SW480 (cell line): Measurements from ENCODE around the gene SNX1.
"Not testable (repeated sequence)": the region's sequence is repeated elsewhere in the genome, so short reads cannot be mapped to it uniquely, and the experiment has no call there.

ENCODE experiments used
- DNase-seq: peaks from one replicate; pipeline ENCODE4 v3.0.0-alpha.2; 2016; ENCODE audit warnings: low spot score

SNX1 gene

GRCh38 chr15:64072812-64073211 is 23.0 kb upstream of the SNX1 start:
- DNase-seq = no peak

GRCh38 chr15:64073496-64073895 is 22.3 kb upstream of the SNX1 start:
- not testable (repeated sequence) for DNase-seq

DNA sequence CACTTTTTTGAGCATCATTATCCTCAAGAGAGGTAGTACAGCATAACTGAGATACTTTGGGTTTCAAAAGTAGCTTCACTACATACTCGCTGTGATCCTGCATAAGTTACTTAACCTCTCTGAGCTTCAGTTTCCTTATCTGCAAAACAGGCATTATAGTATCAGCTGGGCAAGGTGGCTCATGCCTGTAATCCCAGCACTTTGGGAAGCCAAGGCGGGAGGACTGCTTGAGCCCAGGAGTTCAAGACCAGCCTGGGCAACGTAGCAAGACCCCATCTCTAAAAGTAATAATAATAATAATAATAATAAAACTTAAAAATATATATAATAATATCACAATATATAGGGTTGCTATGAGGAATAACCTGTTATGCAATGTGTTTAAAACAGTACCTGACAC is 13.0 kb upstream of the SNX1 start:
- DNase-seq = no peak

- no peak for DNase-seq
Measured at GRCh38 chr15:64089543-64090280, 6.1 kb upstream of the SNX1 start.

DNA sequence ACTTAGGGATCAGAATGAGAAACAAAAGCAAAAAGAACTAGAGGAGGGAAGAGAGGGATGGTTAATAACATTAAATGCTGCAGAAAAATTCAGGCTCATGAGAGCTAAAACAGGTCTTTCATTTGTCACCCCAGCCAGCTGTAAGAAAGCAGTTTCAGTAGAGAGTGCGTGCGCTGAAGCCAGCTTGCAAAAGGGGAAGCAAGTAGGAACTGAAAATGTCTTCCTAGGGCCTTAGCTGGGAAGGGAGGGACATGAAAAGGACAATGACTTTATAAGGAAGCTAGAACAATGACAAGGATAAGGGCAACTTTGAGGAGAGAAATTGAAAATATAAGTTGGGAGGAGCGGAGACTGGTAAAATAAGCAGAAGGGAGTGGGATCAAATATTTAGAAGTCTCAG is 5.3 kb upstream of the SNX1 start:
- no peak for DNase-seq

DNA sequence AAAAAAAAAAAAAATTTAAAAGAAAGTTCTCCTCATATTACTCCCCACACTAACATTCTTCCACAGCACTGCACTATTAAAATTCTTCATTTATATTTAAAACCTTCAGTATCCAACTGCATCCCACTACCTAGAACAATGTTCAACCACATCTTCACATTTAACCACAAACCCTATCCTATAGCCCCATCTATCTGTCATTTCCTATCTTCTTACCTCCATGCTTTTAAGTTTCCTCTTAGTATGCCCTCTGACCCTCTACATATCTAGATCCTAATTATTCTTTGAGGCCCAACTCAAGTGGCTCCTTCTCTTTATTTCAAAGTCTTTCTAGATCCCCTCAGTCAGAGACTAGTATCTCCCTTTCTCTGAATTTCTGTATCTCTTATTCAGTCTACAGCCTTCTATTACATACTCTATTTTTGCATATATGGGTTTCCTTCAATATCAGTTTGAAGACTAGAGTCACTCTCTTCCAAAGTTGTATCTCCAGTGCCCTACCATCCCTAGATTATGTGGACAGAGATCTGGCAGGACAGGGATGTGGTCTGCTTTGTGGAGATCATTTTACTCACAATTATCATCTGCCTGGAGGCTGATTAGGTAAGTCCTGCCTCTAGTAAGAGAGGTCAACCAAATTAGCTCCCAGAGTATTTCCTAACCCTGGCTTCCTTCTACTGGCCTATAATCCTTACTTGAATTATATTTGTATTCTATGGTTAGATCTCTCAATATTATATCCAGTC is 3.5 kb upstream of the SNX1 start:
- peak; percentile 32 for DNase-seq

DNA sequence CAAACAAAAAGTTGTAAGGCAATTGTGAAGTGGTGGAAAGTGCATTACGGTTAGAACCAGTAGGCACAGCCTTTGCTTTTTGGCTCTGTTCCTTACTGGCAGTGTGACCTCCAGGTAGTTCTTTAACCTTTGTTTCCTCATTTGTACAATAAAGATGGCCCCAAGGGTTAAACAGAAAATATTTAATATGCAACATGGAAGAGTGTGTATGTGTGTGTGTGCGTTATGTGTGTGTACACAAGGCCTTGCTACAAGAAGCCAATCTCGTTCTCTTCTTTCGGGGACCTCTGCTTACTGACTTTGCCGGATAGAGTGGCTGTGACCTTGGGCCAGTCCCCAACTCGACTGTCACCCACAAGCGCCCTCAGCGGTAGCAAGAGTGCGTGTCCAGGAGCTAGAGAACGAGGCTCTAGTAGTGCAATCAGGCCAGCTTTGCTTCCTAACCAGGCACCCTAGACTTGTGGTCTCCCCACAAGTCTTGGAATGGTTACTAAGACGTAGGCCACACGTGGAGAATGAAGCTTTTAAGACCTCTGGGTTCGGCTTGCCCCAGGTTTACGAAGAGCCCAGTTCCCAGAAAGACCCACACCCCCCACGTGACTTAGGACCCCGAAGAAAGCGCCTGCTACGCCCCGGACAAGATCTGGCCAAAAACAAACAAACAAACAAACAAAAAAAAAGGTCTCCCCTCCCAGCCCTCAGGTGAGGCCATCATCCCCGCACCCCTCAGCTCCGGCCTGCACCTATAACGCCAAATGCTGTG is 2.7 kb upstream of the SNX1 start:
- peak; percentile 64 for DNase-seq

- peak; percentile 98 for DNase-seq
Measured at GRCh38 chr15:64093627-64094417, 2.0 kb upstream of the SNX1 start, which contains the start of gene CIAO2A. Gene CIAO2A (minus strand): TSS chr15:64093838. CDS start chr15:64093768, 70 bp downstream.

DNA sequence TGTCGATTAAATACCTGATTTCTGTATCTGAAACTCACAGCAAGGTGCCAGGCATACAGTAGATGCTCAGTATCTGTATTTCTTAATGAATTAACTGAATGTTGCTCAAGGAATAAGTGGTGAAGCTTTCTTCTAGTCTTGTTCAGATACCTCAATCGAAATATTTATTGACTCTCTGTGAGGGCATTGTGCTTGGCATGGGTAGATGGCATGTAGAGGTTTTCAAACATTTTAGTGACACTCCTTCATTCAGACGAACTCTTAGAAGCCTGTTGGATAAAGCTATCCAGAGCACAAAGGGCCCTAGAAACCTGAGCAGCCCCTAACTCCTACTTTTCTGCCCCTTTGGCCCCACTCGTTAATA is 369 bp upstream of the SNX1 start:
- DNase-seq = no peak

DNA sequence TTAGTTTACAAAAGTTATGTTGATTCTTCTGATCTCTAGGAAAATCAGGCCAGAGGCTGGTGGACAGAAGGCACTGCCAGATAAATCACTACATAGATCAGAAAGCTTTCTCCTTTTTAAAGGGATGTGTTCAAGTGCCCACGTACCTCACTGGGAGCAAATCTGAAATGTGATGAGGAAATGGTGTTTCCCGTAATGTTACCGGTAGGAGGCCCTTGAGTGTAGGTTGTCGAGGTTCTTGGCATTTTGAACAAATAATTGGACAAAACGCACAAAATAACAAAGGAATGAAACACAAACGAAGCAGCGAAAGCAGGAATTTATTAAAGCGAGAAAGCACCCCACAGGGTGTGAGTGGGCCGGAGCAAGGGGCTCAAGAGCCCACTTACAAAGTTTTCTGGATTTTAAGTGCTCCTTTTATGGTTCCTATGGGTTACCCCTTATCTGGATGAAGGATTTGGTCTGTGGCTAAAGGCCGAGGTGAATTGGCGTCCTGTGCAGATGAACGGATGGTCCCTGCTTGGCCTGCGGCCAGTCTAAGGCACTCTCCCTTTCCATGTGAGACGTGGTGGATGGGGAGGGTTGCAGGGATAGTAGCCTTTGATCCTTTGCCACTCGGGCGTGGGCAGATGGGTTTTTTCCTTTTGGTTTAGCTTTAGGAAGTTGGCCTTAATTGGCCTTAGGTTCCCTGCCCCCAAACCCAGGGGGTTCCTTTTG is 1.0 kb downstream of the SNX1 start:
- peak; percentile 25 for DNase-seq

DNA sequence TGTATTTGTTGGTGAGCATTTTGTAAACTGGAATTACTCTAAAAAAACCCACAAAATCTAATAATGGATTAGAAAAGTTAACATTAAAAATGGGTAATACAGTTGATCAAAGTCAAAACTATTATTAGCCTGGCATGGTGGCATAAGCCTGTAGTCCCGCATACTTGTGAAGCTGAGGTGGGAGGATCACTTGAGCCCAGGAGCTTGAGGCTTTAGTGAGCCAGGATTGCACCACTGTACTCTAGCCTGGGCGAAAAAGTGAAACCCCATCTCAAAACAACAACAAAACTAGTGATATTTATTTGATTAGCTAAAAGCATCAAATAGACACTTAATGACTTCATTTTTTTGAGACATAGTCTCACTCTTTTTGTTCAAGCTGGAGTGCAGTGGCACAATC is 3.6 kb downstream of the SNX1 start:
- no peak for DNase-seq

GRCh38 chr15:64100958-64101357 is 5.2 kb downstream of the SNX1 start:
- no peak for DNase-seq

- no peak for DNase-seq
Measured at GRCh38 chr15:64102497-64102896, 6.7 kb downstream of the SNX1 start.

DNA sequence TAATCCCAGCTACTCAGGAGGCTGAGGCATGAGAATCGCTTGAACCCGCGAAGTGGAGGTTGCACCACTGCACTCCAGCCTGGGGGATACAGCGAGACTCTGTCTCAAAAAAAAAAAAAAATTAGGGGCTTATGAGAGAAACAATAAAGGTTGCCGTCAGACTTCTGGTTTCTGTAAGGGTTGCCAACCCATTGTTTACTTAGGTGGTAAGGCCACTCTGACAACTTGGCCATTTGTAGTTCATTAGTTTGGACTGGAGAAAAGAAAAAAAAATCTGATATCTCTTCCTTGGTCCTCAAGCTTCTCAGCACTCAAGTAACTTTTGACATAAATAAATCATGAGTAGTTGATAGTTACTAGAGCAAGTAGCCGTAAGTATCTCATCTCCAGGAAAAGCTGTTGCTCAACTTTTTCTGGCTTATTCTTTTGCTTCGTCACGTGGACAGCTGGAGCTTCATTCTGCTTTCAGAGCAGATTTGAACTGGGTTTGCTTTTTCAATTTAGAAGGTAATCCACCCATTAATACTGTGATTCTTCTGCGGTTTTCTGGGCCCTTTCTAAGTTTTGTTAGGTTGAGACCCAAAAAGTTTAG is 9.4 kb downstream of the SNX1 start:
- DNase-seq = no peak

- DNase-seq = no peak
Measured at GRCh38 chr15:64107337-64107736, 11.6 kb downstream of the SNX1 start.

DNA sequence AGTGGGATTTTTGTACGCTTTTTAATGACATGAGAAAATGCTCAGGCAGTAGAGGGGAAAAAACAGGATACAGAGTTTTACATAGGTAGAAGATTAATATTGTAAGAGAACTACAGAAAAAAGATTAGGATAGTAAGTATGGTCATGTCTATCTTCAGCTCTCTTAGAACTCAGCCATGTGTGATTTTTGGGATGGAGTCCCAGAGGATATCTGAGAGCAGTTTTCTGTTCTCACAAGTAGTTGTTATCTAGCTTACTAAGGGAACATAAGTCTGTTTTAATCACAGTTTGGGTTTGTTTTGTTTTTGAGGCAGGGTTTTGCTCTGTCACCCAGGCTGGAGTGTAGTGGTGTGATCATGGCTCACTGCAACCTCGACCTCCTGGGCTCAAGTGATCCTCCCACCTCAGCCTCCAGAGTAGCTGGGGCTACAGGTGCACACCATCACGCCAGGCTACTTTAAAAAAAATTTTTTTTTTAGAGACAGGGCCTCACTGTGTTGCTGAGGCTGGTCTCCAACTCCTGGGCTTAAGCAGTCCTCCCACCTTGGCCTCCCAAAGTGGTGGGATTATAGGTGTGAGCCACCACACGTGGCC is 14.4 kb downstream of the SNX1 start:
- not testable (repeated sequence) for DNase-seq

DNA sequence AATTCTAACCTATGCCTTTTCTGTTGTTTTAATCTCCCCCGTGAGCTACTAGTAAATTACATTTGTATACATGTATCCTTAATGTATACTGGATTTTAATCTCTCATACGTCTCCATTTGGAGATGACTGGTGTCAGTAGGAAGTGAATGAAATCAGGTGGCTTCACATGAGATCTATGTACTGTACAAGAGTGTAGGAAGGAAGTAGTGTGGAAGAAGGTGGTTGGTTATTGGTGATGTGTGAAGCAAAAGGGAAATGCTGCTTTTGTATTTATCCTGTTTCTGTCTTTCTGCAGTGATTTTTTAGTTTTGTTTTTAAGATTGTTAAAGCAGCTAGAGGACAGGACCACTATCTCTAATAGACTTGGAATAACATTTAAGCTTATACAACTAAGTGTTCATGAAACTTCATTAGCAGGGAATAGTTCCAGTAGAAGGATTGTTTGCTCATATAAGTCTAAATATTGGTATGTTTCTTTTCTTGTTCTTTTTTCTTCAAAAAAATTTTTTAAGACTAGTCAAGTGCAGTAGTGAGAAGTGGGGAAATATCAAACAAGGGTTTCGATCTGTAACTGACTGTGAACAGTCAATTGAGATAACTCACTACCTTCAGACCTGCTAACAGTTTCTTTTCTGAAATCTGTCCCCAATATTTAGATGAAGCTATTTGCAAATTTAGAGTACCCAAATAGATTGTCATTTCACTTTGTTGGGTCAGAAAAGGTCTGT is 15.3 kb downstream of the SNX1 start:
- no peak for DNase-seq

- DNase-seq = no peak
Measured at GRCh38 chr15:64111679-64112050, 15.9 kb downstream of the SNX1 start.

DNA sequence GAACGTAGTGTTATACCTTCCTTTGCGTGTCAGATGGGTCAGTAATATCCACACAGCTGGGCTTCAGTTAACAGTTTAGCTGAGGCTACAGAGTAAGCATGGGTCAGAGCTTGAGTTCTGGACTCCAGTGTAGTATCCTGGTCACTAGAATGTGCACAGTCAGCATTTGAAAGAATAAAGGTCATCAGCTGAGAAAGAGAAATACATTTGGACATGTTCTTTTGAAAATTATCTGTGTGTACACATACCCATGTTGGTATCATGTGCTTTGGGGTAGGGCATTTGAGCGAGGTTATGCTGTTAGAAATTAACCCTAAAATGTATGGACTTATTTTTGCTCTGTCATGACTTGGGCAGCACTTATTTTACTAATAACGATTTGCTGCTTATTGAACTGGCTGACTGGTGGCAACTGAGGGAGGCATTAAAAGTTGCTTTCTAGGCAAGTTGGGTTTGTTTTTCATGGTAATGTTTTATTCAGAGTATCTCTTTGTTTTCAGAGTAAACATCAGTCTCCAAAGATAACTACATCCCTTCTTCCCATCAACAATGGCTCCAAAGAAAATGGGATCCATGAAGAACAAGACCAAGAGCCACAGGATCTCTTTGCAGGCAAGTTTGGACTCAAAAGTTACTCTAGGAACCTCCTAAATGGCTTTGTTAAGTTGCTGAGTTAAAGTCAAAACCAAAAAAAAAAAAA is 16.4 kb downstream of the SNX1 start:
- no peak for DNase-seq
